HFF-Myc (cell line): Measurements from ENCODE around the gene NEK10.

Source experiments
- DNase-seq: peaks from one replicate; pipeline ENCODE4 v3.0.0-alpha.2; 2011; ENCODE audit warnings: low read depth; ENCODE audit errors: extremely low read depth
- H3K4me3 ChIP-seq: replicated peaks from 2 replicates; pipeline ENCODE4 v1.5.1; 2011; ENCODE audit warnings: low read depth, mild to moderate bottlenecking, control low read depth, low read length
- TF ChIP-seq, protein P1 (sequence below): IDR thresholded peaks from 2 replicates; pipeline ENCODE4 v1.5.1; 2012; ENCODE audit warnings: mild to moderate bottlenecking, low read depth, low read length, control low read depth; ENCODE audit errors: missing control alignments

Gene NEK10

DNA sequence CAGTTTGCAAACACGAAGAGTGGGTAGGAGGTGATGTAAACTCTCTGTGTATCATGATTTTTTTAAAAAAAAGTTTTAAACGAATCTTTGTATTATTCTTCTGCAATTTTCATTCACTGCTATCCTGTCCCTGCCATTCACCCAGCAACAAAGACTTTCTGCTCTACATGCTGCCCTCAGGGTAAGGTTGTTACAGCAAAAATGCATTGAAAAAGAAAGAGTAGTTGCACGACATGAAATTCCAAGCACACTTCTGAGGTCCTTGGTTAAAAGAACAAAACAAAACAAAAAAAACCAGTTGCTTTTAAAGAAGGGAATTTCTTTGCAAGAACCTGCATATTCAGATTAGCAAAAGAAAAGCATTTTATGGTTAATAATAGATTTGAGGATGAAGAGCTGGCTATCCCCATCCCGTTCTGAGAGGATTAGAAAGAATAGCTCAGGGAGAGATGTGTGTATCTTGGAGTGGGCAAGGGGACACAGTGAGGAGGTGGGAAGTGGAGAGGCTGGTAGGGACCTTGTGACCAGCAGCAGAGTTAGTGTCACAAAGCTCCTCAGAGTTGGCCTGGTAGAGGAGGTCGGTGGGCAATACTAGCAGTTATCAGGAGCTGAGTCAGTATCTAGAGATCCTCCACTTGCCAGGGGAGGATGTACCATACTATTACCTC, 290.8 kb downstream of the NEK10 start:
- DNase-seq, result no peak
- H3K4me3 ChIP-seq, result no peak overlapping the region
- TF ChIP-seq, protein P1, sequence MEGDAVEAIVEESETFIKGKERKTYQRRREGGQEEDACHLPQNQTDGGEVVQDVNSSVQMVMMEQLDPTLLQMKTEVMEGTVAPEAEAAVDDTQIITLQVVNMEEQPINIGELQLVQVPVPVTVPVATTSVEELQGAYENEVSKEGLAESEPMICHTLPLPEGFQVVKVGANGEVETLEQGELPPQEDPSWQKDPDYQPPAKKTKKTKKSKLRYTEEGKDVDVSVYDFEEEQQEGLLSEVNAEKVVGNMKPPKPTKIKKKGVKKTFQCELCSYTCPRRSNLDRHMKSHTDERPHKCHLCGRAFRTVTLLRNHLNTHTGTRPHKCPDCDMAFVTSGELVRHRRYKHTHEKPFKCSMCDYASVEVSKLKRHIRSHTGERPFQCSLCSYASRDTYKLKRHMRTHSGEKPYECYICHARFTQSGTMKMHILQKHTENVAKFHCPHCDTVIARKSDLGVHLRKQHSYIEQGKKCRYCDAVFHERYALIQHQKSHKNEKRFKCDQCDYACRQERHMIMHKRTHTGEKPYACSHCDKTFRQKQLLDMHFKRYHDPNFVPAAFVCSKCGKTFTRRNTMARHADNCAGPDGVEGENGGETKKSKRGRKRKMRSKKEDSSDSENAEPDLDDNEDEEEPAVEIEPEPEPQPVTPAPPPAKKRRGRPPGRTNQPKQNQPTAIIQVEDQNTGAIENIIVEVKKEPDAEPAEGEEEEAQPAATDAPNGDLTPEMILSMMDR, result no peak

DNA sequence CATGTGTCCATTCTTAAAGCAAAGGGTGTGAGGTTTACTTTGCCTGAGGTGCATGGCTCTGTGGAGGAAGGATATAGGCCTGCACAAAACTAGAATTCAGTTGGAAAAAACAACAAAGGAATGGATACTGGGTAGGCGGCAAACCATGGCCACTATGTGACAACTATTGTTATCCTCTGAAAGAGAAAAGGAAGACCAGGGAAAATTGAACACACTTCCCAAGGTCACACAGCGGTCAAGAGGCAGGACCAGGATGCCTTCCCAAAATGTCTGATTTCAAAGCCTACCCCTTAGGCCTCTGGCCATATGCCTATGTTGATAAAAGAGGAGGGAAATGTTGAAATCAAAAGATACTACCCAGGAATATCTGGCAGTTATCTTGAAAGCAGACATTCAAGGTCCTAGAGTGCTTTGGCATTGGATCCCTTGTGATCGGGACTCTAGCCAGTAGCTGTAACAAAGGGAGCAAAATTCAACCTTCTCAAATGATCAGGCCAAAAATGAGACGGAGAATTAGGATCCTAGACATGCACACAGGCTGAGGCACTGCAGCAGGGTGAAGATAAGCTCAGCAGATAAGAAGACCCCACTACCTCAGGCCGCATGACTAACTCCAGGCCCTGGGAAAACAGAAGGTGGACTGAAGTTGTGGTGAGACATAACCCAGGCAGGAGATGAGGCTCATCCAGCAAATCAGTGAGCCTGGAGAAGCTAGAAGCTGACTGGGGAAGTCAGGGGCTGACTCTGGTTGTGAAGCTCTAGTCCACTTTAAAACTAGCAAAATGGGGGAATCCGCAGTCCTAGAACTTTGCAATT, 292.2 kb downstream of the NEK10 start:
- DNase-seq, result no peak
- no peak overlapping the region for H3K4me3 ChIP-seq
- TF ChIP-seq, protein P1, result no peak

DNA sequence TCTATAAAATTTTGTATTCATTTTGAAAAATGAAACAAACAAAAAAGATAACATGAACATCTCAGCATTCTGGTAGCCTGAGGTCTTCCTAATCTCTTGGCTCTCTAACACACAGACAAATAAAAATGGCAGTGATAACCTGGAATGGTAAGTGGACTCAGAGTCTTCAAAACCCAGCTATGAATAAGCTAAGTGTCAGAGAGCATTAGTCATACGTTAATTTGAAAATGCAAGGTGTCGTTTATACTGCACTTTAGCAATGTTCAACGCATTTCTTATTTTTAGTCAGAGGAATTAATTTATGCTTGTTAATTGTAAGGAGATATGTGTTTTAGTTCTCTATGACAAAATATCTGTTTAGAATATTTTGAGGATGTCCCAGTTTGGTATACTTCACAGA, 294.3 kb downstream of the NEK10 start:
- TF ChIP-seq, protein P1, result no peak
- no peak for DNase-seq
- no peak overlapping the region for H3K4me3 ChIP-seq

DNA sequence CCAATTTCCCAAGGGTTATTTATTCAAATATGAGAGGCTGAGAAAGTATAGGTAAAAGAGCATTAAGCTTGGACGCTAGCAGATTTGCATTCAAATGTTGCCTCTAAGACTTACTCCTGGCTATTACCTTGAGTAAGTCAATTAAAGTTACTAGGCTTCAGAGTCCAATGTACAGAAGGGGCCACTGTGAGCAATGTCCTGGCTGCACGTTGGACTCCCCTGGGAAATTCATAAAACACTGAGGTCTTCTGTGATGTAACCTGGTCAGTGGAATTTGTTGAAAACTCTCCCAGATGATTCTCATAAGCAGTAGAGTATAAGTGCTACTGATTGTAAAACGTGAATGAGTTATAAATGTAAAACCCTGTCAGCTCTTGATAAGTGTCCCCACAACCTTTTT, 295.3 kb downstream of the NEK10 start:
- DNase-seq, result no peak
- TF ChIP-seq, protein P1, result no peak

DNA sequence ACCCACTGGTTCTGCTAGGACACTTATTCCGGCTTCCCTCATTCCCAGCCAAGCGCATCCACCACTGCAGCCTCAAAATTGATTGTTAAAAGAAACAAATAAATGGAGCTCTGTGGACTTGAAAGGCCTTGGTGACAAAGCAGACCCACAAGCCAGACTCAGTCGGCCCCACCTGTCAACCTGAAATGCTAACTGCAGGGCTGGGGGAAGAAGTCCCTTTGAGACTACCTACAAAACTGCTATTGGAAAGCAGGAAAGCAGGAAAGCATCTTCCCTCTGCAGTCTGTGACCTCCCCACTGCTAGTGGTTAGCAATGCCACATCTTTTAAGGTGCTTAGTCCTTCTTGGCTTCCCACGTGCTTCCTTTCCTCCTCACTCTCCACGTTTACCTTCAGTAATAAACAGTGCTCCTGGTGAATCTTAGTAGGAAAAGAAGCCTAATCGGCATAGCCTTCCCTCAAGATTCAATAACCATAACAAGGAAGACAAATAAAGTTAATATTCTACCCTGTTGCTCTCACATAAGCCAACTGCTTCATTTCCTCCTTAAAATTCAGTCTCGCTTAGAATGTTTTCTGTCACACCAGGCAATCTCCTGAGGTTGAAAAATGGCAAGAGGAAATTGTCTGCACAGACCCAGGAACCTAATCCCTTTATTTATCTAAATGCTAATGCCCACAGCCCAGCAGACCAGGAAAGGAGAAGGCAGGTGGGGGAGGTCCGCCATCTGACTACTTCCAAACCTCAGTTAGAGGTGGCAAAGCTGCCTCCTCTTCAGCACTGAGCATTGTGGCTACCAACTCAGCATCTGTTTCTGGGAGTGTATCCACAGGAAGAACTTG, 296.2 kb downstream of the NEK10 start:
- TF ChIP-seq, protein P1, result no peak
- no peak overlapping the region for H3K4me3 ChIP-seq
- no peak for DNase-seq

More for the DNA sequence above, 295.3 kb downstream of the NEK10 start:
- no peak overlapping the region for H3K4me3 ChIP-seq

DNA sequence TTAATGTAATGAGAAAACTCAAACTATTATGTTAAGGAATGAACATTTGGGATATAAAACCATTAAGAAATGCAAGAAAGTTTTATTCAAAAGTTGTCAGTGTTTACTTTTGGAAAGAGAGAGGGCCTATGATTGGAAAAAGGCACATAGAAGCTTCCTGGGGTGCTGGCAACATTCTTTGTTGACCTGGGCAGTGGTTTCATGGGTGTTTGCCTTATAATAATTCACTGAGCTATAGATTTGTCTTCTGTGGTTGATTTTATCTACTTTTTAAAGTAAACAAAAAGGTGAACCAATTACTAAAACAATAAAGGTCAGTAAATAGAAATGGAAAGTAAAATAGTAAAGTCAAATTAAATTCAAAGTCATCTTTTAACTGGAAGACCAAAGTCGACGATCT, 308.8 kb downstream of the NEK10 start:
- no peak overlapping the region for H3K4me3 ChIP-seq
- TF ChIP-seq, protein P1, result no peak
- DNase-seq, result no peak
